Measurements from ENCODE around the gene HPCAL1.
"Not testable (repeated sequence)": the region's sequence is repeated elsewhere in the genome, so short reads cannot be mapped to it uniquely, and the experiment has no call there.

DNA sequence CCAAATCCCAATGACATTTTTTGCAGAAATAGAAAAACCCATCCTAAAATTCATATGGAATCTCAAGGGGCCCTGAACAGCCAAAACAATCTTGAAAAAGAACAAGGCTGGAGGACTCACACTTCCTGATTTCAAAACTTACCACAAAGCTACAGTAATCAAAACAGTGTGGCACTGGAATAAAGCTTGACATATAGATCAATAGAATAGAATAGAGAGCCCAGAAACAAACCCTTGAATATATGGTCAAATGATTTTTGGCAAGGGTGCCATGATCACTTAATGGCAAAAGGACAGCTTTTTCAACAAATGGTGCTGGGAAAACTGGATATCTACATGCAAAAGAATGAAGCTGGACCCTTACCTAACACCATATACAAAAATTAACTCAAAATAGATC is 3.9 kb upstream of the HPCAL1 start:
- TF ChIP-seq, protein P1, sequence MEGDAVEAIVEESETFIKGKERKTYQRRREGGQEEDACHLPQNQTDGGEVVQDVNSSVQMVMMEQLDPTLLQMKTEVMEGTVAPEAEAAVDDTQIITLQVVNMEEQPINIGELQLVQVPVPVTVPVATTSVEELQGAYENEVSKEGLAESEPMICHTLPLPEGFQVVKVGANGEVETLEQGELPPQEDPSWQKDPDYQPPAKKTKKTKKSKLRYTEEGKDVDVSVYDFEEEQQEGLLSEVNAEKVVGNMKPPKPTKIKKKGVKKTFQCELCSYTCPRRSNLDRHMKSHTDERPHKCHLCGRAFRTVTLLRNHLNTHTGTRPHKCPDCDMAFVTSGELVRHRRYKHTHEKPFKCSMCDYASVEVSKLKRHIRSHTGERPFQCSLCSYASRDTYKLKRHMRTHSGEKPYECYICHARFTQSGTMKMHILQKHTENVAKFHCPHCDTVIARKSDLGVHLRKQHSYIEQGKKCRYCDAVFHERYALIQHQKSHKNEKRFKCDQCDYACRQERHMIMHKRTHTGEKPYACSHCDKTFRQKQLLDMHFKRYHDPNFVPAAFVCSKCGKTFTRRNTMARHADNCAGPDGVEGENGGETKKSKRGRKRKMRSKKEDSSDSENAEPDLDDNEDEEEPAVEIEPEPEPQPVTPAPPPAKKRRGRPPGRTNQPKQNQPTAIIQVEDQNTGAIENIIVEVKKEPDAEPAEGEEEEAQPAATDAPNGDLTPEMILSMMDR (conservative IDR thresholded peaks at IDR 0.05; ENCODE audit: low read length): not testable (repeated sequence)
- not testable (repeated sequence) for TF ChIP-seq EZH2phosphoT487 (IDR thresholded peaks at IDR 0.05; ENCODE audit: borderline replicate concordance)

All from Loucy (cell line).